Choroid plexus epithelial cell (primary cell): Measurements from ENCODE around the gene PEX3.

ENCODE experiments used
- DNase-seq: peaks from one replicate; pipeline ENCODE4 v3.0.0-alpha.2; 2010; ENCODE audit warnings: low read depth
- H3K4me3 ChIP-seq: 2 replicates; pipeline ENCODE4 v1.5.1; 2011; ENCODE audit warnings: low read depth, mild to moderate bottlenecking, control low read depth, low read length, moderate library complexity
- CTCF ChIP-seq: conservative IDR thresholded peaks from 2 replicates; pipeline ENCODE4 v1.5.1; 2011; ENCODE audit warnings: low read depth, mild to moderate bottlenecking, control low read depth, inconsistent platforms, low read length, moderate library complexity

Gene PEX3

GRCh38 chr6:143515766-143516355, 65.3 kb downstream of the PEX3 start:
- no peak overlapping the region for H3K4me3 ChIP-seq
- no peak for DNase-seq
- no peak for TF ChIP-seq CTCF

GRCh38 chr6:143516690-143517446, 66.3 kb downstream of the PEX3 start:
- no peak for TF ChIP-seq CTCF
- H3K4me3 ChIP-seq = no peak overlapping the region
- DNase-seq = no peak

GRCh38 chr6:143517447-143517773, 66.8 kb downstream of the PEX3 start:
- no peak for TF ChIP-seq CTCF
- no peak overlapping the region for H3K4me3 ChIP-seq
- DNase-seq = no peak

GRCh38 chr6:143522039-143522600, 71.5 kb downstream of the PEX3 start:
- TF ChIP-seq CTCF = no peak
- no peak for DNase-seq
- no peak overlapping the region for H3K4me3 ChIP-seq

- TF ChIP-seq CTCF = no peak
- DNase-seq = no peak
- H3K4me3 ChIP-seq = no peak overlapping the region
These were observed 74.8 kb downstream of the PEX3 start for GRCh38 chr6:143525356-143525755.

- H3K4me3 ChIP-seq = no peak overlapping the region
- no peak for DNase-seq
- TF ChIP-seq CTCF = no peak
These were observed 77.1 kb downstream of the PEX3 start for GRCh38 chr6:143527677-143528076.
